ENCODE measurements around the gene C1QA.

DNA sequence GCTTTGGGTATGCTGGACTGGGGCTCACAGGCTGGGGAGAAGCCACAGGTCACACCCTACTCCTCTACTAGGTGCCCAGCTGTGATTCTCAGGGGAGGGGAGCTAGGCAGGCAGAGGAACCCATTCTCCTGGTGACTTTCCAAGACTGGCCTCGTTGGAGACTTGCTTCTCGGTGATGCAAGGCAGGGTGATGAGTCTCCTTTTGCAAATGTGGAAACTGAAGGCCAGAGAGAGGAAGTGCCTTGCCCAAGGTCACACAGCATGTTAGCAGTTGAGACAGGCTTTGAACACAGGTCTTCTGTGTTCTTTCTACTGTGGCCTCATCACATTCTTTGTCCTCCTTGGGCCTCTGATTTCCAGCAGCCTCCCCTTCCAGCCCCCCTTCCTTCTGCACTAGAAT lies 20.5 kb upstream of the C1QA start:
- no peak for TF ChIP-seq CTCF (IDR thresholded peaks at IDR 0.05; ENCODE audit: low read depth, low read length)
- TF ChIP-seq EZH2phosphoT487 (IDR thresholded peaks at IDR 0.05; ENCODE audit: low read depth): no peak
